AG08395 (cell line): ENCODE results near the gene TTYH2.
A peak's percentile ranks its signal among the peaks of the same experiment; 100 is the strongest.

Source experiments
- DNase-seq: peaks from one replicate; pipeline ENCODE4 v3.0.0; 2012; ENCODE audit warnings: mixed read lengths, low spot score

TTYH2 gene

GRCh38 chr17:74194682-74195081 lies 18.7 kb upstream of the TTYH2 start:
- DNase-seq = no peak

DNA sequence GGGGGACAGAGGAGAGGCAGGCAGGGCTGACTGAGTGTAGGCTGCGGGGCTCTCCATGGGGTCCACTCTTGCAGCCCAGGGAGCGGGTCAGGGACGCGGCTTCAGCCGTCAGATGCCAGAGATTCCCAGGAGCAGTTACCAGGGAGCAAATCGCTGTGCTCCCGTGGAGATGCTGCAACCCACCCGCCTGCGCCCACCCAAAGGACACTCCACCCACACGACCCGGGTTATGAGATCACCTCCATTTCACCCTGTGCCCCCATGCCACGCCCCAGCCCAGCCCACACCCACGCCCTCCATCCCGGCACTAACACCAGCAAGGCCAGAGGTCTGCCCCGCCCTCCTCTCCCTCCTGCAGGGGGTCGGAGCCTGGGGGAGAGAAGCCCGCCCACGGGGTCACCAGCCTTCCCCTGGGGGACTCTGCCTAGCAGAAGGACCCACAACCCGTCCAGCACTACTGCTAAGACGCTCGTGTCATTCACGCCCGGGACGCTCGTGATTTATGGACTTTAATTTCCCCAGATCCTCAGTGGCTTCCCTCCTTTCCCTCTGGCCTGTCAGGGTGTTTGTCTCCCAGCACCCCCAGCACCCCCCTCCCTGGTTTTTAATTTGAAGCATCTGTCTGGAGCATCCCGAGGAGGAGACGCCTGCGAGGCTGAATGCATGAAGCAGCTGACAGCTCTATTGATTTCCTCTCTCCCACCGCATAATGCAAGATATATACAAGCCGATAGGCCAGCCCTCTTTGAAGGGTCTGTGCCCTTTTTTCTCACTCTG lies 16.6 kb upstream of the TTYH2 start:
- no peak for DNase-seq

GRCh38 chr17:74197801-74198200 lies 15.6 kb upstream of the TTYH2 start:
- DNase-seq = no peak

DNA sequence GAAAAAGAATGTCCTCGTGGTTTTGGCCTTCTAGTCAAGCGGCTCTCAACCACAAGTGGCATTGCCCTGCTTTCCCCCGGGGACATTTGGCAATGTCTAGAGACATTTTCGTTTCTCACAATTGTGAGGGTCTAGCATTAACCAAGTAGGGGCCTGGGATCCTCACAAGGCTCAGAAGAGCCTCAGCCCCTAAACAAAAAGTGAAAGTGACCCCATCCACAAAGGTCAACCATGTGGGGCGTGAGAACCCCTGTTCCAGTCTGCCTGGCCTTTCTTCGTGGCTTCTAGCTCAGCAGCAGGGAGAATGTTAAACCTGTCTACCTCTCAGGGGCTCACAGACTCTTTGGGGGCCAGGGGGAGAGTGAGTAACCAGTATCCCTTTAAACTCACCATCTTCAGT lies 14.7 kb upstream of the TTYH2 start:
- DNase-seq = no peak

DNA sequence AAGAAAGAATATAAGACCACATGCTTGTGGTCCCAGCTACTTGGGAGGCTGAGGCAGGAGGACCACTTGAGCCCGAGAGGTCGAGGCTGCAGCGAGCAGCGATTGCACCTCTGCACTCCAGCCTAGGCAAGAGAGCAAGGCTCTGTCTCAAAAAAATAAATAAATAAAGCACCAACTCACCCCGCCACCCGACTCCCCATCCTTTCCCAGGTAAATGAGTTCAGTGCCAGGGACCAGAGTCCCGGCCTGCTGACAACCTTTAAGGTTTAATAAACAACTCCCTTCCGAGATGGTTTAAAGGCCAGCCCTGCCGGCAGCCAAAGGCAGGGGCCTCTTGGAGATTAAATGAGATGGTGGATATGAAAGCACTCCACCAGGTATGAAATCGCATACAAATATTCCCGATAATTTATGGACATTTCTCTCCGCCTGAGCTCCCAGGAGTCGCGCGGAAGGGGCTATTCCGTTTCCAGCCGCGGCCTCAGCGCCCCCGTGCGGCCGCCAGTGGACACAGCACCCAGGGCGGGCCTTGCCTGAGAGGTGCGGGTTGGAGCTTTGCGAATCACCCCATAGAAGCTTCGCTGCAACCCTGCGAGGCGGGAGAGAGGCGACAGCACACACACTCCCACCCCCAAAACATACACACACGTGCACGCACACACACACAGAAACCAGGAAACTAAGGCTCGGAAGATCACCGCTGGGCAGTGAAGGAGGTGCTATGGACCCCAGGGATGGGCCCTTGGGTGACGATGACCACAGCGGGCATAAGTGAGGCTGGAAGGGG lies 13.9 kb upstream of the TTYH2 start:
- peak; percentile 77 for DNase-seq

DNA sequence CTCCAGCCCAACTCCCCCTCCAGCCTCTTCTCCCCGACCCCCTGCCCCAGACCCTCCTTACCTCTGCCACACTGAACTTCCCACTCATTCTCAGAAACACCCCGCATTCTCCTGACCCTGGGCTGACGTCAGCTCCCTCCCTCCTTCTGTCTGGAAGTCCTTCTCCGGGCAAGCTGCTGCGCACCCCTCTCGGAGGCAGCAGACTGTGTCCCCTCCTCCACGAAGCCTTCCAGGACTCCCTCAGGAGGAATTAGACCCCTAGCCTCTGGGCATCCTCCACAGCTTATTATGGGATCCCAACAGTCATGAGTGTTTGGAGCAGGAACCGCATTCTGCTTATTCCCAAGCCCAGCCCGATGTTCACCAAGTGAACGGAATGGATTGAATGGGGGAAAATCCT lies 13.3 kb upstream of the TTYH2 start:
- no peak for DNase-seq

GRCh38 chr17:74201250-74201649 lies 12.1 kb upstream of the TTYH2 start:
- peak; percentile 56 for DNase-seq

DNA sequence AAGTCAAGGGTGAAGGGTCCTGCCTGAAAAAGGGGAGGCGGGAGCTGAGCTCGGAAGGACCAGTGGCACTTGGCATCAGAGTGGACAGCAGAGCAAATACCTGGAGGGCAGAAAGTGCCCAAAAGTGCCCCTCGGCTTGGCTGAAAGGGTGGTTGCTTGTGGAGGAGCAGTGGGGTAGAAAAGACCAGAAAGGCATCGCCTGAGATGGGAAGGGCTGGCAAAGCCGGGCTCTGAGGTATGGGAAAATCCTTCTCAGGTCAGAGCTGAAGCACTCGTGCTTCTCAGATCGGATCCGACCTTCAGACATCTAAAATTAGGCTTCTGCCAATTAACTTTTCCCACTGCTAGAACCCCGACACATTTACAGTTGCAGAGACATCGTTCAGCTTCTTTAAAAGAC lies 11.4 kb upstream of the TTYH2 start:
- no peak for DNase-seq

- no peak for DNase-seq
Measured at GRCh38 chr17:74202938-74203337, 10.4 kb upstream of the TTYH2 start.

- DNase-seq = peak; percentile 97
Measured at GRCh38 chr17:74203439-74204240, 9.7 kb upstream of the TTYH2 start, which contains the start of gene RPL38. Gene RPL38 (plus strand): TSS chr17:74203678. CDS start chr17:74203956, 278 bp downstream.

GRCh38 chr17:74204474-74204873 lies 8.9 kb upstream of the TTYH2 start:
- DNase-seq = no peak

GRCh38 chr17:74205274-74205673 lies 8.1 kb upstream of the TTYH2 start:
- DNase-seq = no peak

DNA sequence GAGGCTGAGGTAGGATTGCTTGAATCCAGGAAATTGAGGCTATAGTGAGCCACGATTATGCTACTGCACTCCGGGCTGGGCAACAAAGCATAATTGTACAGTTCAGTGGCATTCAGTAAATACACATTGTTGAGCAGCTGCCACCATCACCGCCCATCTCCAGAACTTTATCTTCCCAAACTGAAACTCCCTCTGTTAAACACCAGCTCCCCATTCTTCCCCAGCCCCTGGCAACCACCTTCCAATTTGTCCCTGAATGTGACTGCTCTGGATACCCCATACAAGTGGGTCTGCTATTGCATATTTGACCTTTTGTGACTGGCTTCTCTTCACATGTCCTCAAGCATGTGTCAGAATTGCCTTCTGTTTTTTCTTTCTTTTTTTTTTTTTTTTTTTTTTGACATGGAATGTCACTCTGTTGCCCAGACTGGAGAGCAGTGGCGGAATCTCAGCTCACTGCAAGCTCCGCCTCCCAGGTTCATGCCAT lies 7.0 kb upstream of the TTYH2 start:
- DNase-seq = no peak

DNA sequence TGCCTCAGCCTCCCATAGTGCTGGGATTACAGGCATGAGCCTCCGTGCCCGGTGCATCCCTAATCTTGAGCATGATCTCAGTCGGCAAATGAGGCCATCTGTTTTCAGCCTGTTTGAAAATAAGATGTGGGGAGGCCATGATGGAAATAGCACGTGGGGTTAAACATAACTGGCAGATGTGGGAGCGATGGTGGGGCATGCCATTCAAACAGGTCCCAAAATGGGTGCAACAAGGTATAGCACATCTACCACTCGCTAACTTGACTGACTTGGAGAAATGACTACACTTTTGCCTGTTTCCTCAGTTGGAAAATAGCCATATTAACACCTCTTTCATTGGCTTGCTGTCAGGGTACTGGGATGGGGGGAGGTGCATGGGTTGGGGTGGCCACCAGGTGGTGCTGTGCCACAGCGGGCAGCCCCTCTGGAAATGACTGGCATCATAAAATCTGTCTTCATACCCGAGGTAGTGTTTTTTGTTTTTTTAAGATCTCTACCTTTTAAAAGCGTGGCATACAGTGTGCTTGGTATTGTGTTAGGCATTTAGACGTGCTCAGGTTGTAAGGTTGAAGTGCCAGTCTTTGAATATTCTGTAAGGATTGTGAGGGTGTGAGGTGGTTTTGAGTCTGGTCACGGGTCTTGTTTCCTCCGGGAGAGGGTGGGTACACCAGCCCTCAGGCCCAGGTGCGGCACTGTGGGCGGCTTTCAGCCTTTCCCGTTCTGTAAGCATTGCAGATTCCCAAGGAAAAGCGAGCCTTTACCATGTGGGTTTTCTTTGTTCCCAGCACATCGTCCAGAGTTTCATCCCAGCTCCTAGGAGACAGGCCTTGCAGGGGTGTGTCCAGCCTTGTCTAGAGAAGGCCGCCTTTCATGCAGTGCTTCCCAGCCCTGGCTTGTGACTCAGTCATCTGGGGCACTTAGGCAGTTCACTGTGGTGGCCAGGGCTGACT lies 2.9 kb upstream of the TTYH2 start:
- DNase-seq = peak; percentile 88

GRCh38 chr17:74211141-74211911 lies 2.0 kb upstream of the TTYH2 start:
- no peak for DNase-seq

- DNase-seq = no peak
Measured at GRCh38 chr17:74211912-74212208, 1.5 kb upstream of the TTYH2 start.

- no peak for DNase-seq
Measured at GRCh38 chr17:74212209-74212912, 1.0 kb upstream of the TTYH2 start.

GRCh38 chr17:74213861-74214391 lies 555 bp downstream of the TTYH2 start:
- DNase-seq = no peak

- no peak for DNase-seq
Measured at GRCh38 chr17:74214484-74215341, 1.3 kb downstream of the TTYH2 start.
